HG03039 (cell line): ENCODE measurements around the gene TAF11L13.

Experiments used
- ATAC-seq: cut with Tn5 transposase; IDR thresholded peaks from one replicate; pipeline ENCODE4 v1.9.1; 2021; ENCODE audit warnings: mild to moderate bottlenecking, moderate library complexity; ENCODE audit not compliant: unreplicated experiment

TAF11L13 gene

DNA sequence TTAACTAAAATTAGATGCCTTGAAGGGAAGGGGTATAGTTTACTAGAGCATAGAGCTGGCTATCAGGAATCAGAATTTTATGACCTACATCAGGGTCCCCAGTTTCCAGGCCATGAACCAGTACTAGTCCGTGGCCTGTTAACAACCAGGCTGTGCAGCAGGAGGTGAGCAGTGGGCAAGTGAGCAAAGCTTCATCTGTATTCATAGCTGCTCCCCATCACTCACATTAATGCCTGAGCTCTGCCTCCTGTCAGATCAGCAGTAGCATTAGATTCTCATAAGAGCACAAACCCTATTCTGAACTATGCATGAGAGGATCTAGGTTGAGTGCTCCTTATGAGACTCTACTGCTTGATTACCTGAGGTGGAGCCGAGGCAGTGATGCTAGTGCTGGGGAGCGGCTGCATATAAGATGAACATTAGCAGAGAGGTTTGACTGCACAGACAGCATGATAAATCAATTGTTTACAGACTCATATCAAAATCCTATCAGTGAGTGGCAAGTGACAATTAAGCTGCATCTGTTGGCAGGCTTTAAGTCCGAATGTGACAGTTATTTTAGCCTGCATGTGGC lies 47.0 kb downstream of the TAF11L13 start:
- ATAC-seq: no peak

DNA sequence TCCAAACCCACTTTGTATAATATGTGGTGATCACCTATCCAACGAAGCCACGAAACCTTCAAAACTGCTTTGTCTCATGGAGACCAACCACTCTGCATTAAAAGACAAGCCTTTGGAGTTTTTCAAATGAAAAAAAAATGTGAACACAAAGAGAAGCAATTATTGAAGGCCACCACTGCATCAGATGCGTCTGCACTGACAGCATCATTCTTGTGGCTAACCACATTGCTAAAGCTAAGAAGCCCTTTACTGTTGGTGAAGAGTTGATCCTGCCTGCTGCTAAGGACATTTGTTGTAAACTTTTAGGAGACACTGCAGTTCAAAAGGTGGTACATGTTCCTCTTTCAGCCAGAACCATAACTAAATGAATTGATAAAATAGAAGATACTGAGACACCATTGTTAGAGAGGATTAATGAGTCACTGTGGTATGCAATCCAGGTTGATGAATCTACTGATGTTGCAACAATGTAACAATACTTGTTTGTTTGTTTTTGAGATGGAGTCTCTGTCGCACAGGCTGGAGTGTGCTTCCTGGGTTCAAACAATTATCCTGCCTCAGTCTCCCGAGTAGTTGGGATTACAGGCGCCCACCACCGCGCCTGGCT lies 47.8 kb downstream of the TAF11L13 start:
- no peak for ATAC-seq

DNA sequence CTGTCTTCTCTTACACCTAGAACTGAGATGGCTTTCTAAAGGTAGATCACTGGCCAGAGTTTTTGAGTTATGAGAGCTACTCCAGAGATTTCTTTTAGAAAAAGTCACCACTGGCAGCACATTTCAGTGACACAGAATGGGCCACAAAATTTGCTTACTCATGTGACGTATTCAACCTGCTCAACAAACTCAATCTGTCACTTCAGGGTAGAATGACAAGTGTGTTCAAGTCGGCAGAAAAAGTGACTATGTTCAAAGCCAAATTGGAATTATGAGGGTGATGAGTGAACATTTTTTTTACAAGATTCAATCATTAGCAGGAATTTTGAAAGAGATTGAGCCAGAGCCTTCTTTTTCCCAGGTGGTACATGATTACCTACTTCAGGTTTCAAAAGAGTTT lies 48.8 kb downstream of the TAF11L13 start:
- ATAC-seq: no peak
